HCT116 (cell line): ENCODE data around the gene MATR3.

Experiments used
- CTCF ChIP-seq, 3 experiments: fragments of 200-600 bp in 1 of 3; sonication (generic) in 1 of 3; IDR thresholded peaks in 2 of 3; conservative IDR thresholded peaks in 1 of 3; 2 replicates each; pipeline ENCODE4 v1.5.1; 2012 to 2017; ENCODE audit warnings: low read depth in 2 of 3, low read length in 2 of 3, antibody characterized with exemption in 1 of 3, borderline replicate concordance in 1 of 3, control low read depth in 1 of 3, mild to moderate bottlenecking in 1 of 3, mixed read lengths in 1 of 3, mixed run types in 1 of 3, moderate library complexity in 1 of 3; ENCODE audit not compliant: insufficient read depth in 1 of 3
- POLR2A ChIP-seq: IDR thresholded peaks from 2 replicates; pipeline ENCODE4 v1.7.0; 2011; ENCODE audit warnings: borderline replicate concordance; ENCODE audit not compliant: insufficient read depth, insufficient read length; ENCODE audit errors: extremely low read depth
- RAD21 ChIP-seq: IDR thresholded peaks from 2 replicates; pipeline ENCODE4 v1.6.1; 2012; ENCODE audit warnings: low read depth, mild to moderate bottlenecking
- YY1 ChIP-seq: IDR thresholded peaks from 2 replicates; pipeline ENCODE4 v1.6.1; 2011; ENCODE audit warnings: low read length, low read depth, moderate library complexity, mild to moderate bottlenecking; ENCODE audit not compliant: insufficient replicate concordance; ENCODE audit errors: extremely low read depth
- ZBTB33 ChIP-seq: IDR thresholded peaks from 2 replicates; pipeline ENCODE4 v1.6.1; 2011; ENCODE audit warnings: mild to moderate bottlenecking, low read length, moderate library complexity; ENCODE audit not compliant: insufficient replicate concordance; ENCODE audit errors: extremely low read depth

DNA sequence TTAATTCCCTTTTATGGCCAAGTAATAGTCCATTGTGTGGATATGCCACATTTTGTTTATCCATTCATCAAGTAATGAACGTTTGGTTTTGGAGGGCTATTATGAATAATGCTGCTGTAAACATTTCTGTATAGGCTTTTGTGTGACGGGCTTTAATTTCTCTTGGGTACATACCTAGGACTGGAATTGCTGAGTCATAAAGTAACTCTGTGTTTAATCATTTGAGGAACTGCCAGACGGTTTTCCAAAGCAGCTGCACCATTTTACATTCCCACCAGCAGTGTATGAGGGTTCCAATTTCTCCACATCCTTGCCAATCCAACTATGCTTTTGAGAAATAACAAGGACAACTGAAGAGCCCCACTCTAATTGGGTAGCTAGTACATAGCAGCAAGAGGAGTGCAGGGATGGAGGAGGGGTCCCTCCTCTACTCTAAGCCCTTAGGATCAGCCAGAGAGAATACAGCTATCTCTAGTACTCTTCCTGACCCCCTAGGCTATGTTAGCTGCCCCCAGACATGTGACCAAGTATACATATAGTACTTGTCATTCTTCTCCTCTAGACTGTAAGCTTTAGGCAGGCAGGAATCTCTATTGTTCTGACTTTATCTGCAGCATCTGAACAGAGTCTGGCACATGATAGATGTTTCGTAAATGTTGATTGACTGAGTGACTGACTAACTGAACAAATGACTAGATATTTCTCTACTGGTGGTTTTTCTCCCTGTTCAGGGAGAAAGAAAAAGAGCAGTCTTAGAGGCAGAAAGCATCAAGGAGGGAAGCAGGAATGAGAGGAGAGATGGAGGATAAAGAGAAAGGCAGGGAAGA, 22.1 kb upstream of the MATR3 start:
- no peak for TF ChIP-seq ZBTB33
- no peak for TF ChIP-seq POLR2A
- TF ChIP-seq CTCF (IDR thresholded peaks at IDR 0.05 in 2 of 3, conservative IDR thresholded peaks at IDR 0.05 in 1 of 3; ENCODE audit: borderline replicate concordance in 1 of 3, insufficient read depth in 1 of 3, low read depth in 2 of 3, low read length in 2 of 3): no peak
- TF ChIP-seq YY1: no peak
- no peak for TF ChIP-seq RAD21
